ENCODE measurements around the gene PRSS38.

Gene PRSS38

DNA sequence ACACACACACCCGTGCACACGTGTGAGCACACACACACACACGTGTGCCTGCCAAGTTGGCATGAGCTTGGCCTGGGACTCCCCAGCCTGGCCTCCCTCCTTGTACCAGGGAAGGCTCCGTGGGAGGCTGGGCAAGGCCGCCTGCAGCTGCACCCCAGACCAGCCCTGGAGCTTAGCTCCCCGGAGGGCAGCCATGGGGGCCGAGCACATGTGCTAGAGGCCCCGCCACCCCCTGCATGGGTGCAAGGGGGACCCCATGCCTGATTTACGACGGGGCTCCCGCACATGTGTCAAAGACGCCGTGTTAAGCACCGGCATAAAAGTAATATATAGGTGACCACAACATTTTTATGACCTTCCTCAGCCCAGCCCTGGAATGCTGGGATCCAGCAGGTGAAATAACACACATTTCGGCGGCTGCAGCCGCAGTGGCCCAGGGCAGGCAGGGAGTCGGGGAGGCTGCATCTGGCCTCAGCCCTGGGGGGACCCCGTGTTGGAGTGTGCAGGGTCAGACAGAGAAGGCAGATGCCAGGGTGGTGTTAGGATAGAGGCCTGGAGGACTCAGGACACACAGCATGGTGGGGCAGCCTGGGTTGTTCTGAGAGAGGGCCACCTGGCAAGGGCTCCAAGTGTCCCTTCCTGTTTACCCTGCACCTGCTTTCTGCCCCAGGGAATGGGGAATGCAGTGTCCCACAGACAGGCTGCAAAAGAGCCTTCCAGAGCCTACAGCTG lies 75.9 kb downstream of the PRSS38 start:
- TF ChIP-seq, protein P1, sequence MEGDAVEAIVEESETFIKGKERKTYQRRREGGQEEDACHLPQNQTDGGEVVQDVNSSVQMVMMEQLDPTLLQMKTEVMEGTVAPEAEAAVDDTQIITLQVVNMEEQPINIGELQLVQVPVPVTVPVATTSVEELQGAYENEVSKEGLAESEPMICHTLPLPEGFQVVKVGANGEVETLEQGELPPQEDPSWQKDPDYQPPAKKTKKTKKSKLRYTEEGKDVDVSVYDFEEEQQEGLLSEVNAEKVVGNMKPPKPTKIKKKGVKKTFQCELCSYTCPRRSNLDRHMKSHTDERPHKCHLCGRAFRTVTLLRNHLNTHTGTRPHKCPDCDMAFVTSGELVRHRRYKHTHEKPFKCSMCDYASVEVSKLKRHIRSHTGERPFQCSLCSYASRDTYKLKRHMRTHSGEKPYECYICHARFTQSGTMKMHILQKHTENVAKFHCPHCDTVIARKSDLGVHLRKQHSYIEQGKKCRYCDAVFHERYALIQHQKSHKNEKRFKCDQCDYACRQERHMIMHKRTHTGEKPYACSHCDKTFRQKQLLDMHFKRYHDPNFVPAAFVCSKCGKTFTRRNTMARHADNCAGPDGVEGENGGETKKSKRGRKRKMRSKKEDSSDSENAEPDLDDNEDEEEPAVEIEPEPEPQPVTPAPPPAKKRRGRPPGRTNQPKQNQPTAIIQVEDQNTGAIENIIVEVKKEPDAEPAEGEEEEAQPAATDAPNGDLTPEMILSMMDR (IDR thresholded peaks at IDR 0.05) = no peak

DNA sequence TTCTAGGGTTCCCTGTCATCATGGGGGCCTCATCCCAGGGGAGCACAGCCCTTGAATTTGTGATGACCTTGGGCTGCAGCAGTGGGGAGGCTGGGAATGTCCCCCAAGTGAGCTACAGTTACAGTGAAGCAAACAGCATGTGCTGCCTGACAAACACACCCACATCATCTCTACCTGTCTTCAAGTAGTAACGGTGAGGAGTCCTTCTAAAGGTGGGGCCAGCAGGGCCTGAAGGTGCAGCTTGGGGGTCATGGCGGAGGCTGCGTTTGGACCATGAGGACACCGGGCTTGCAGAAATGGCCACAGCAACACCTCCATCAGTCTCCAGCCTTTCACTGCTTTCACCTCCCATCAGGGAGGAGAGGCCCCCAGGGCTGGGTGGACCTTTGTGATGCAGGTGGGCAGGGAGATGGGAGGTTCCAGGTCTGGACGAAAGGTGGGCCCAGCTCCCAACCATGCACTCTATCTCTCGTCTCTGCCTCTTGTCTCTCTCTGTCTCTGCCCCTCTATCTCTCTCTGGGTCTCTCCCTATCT lies 76.5 kb downstream of the PRSS38 start:
- TF ChIP-seq, protein P1 (IDR thresholded peaks at IDR 0.05) = no peak

DNA sequence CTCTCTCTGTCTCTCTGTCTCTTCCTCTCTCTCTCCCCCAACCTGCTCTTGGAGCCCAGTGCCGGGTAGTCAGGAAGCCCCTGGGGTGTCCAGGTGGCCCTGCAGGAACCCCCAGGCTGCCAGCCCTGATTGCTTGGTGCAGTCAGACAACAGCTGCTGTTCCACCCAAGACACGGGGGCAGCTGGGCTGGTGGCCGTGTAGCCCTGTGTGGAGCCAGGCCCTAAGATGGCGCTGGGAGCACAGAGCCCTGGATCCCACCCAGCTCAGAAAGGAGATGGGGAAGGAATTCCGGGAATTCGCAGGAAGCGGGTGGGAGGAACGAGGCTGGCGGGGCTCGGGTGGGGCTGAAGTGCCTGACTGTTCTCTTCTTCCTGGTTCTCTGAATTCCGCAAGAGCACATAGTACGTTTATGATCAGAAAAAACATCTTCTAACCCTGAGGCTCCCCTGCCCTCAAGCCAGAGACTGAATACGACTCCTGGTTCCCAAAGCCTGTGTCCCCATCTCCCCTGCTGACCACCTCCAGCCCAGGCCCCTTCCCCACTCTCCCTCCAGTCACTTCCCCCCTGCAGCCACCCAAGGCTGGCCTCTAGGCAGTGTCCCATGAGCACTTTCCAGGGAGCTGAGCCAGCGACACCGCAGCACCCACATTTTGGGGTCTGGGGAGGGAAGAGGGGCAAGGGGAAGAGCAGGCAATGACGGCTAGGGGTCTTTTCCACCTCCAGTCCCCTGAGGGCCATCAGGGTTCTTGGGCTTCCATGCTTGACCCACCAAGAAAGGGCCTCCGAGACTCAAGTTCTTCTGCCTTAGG lies 77.2 kb downstream of the PRSS38 start:
- TF ChIP-seq, protein P1 (IDR thresholded peaks at IDR 0.05) = no peak

DNA sequence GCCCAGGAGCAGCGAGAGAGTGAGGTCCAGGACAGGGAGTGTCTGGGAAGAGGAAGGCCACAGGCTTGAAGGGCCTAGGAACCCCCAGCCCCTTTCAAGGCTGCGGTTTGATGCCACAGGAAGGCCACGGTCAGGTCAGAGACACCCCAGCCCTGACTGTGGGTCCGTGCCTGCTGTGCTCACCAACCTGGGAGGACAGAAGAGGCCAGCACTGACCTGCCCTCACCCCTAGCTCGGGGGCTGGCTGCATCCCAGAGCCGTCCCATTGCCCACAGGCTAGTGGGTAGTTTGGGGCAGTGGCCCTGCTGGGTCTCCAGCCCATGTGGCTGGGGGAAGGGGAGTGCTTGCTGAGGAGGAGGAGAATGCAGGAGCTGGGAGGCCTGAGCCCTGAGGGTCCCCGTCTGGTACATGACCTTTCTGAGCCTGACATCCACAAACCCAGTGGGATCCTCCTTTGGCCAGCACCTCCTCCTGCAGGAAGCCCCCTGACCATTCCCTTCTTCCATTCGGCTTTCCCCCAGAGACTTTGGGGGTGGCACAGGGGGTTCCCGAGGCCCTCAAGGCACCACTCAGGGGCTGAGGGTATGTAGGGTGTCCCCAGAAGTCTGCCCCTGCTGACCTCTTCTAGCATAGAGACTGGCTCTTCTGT lies 77.9 kb downstream of the PRSS38 start:
- TF ChIP-seq, protein P1 (IDR thresholded peaks at IDR 0.05) = no peak

DNA sequence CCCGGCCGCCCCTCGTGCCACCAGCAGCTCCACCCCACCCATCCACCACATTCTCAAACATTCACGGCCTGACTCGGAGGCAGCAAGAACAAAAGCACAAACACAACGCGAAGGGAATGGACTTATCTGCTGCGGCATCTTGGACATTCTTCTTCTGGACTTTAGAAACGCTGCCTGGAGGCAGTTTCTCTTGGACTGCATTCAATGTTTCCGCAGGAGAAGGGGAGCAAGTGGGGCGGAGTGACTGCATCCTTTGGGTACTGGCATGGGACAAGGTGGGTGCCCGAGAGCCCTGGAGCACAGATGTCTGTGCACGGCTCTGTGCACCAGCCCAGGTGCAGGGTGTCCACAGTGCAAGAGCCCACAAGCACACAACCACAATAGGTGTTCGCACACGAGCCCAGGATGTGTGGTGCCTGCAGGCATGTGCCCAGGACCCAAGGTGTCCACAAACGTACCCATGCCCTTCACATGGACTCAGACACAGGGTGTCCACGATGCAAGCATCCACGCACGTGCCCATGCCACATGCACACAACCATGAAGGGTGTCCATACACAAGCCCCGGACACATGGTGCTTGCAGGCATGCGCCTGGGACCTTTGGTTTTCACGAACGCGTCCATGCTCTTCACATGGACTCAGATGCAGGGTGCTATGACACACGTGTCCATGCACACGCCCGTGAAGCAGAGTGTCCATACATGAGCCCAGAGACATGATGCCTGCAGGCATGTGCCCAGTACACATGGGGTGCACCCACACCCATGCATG lies 78.7 kb downstream of the PRSS38 start:
- TF ChIP-seq, protein P1 (IDR thresholded peaks at IDR 0.05) = no peak

DNA sequence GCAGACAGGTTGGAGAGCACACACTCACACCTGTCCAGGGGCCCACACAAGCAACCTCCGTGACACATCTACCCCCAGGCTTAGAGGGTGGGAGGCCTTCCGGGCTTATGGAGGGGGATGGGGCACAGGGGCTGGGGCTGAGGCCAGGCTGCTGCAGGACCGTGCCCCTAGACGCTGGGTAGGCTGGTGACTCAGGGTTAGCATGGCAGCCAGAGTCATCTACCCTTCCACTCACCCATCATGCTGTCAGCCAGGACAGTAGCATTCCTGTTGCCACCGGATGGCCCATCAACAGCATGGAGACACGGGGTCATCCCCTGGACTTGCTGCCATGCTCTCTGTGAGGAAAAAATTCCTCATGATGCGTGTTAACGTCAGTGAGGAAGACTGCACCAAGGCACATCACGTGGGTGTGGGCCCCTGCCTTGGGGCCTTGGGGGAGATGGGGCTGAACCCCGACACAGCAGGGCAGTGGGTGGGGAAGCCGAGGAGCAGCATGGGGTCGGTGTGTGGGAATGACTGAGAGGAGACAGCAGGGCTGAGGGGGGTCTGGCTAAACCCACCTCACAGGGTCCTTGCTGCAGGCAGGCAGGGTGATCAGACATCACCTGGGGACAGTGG lies 79.5 kb downstream of the PRSS38 start:
- TF ChIP-seq, protein P1 (IDR thresholded peaks at IDR 0.05) = no peak
